CD4-positive, CD25-positive, alpha-beta regulatory T cell (primary cell): ENCODE data around the gene CD84. TPM values are rescaled to one million over a fixed set of nuclear protein-coding genes. Genes with fewer than 3 reads are reported as not detected.
"Not testable (repeated sequence)": the region's sequence is repeated elsewhere in the genome, so short reads cannot be mapped to it uniquely, and the experiment has no call there.

ENCODE experiments used
- ATAC-seq, 2 donors: fragments of 150-1000 bp; cut with Tn5 transposase; one replicate each; pipeline ENCODE4 v1.10.0; 2021; ENCODE audit warnings: low read depth in 2 of 2, moderate number of reproducible peaks in 2 of 2, moderate library complexity in 1 of 2
- DNase-seq, 3 donors: peaks; one replicate each; pipeline versions ENCODE4 v3.0.0 to v3.0.0-alpha.2; 2012 to 2022; ENCODE audit warnings: mixed read lengths in 1 of 3
- H3K27ac ChIP-seq: one replicate; pipeline ENCODE4 v1.7.0; 2013; ENCODE audit warnings: mild to moderate bottlenecking, low read length; ENCODE audit not compliant: insufficient read depth, poor library complexity, severe bottlenecking
- H3K27me3 ChIP-seq: one replicate; pipeline ENCODE4 v1.7.0; 2013; ENCODE audit warnings: low read length; ENCODE audit not compliant: control insufficient read depth, insufficient read depth
- H3K36me3 ChIP-seq: one replicate; pipeline ENCODE4 v1.7.0; 2013; ENCODE audit warnings: mild to moderate bottlenecking, low read length, moderate library complexity; ENCODE audit not compliant: control insufficient read depth, insufficient read depth
- H3K4me1 ChIP-seq: 2 replicates; pipeline ENCODE4 v1.7.0; 2013; ENCODE audit warnings: mild to moderate bottlenecking, low read length; ENCODE audit not compliant: insufficient read depth, control insufficient read depth, poor library complexity, severe bottlenecking
- H3K4me3 ChIP-seq: one replicate; pipeline ENCODE4 v1.7.0; 2013; ENCODE audit warnings: low read depth, mild to moderate bottlenecking, low read length, moderate library complexity
- H3K9me3 ChIP-seq, 2 experiments: 1 replicate in 1 of 2; 2 replicates in 1 of 2; pipeline ENCODE4 v1.7.0; 2013; ENCODE audit warnings: low read length in 2 of 2, mild to moderate bottlenecking in 1 of 2, moderate library complexity in 1 of 2; ENCODE audit not compliant: control insufficient read depth in 2 of 2
- H3K27ac Mint-ChIP-seq, 3 donors: one replicate each; pipeline ENCODE4 v1.8.0; 2020 to 2022; ENCODE audit warnings: mild to moderate bottlenecking in 3 of 3, mixed read lengths in 3 of 3, moderate library complexity in 2 of 3
- H3K27me3 Mint-ChIP-seq: one replicate; pipeline ENCODE4 v1.8.0; 2022; ENCODE audit warnings: mild to moderate bottlenecking, mixed read lengths
- H3K36me3 Mint-ChIP-seq: one replicate; pipeline ENCODE4 v1.8.0; 2020; ENCODE audit warnings: mixed read lengths
- H3K4me1 Mint-ChIP-seq, 4 donors: one replicate each; pipeline ENCODE4 v1.8.0; 2020 to 2022; ENCODE audit warnings: mixed read lengths in 4 of 4, mild to moderate bottlenecking in 1 of 4
- H3K4me3 Mint-ChIP-seq, 4 donors: one replicate each; pipeline ENCODE4 v1.8.0; 2020 to 2022; ENCODE audit warnings: mild to moderate bottlenecking in 4 of 4, mixed read lengths in 4 of 4, moderate library complexity in 3 of 4
- H3K9me3 Mint-ChIP-seq, 7 donors: one replicate each; pipeline ENCODE4 v1.8.0; 2020 to 2022; ENCODE audit warnings: mixed read lengths in 7 of 7, mild to moderate bottlenecking in 3 of 7, moderate library complexity in 2 of 7
- polyA plus RNA-seq, 4 donors: library from polyadenylated mRNA; unstranded; fragments of 300-500 nt; fragmentation: Illumina TruSeq; gene quantifications; one replicate each; pipeline ENCODE4 v1.2.3, GENCODE V29; 2021
- total RNA-seq: library from RNA; stranded (reverse); gene quantifications from one replicate; pipeline ENCODE4 v1.2.3, GENCODE V29; 2022

CD84 gene
- total and polyA plus RNA-seq, 5 donors from 2014 or later = 20.7 to 135 (median 32.8) TPM

GRCh38 chr1:160569806-160570205 lies 9.5 kb downstream of the CD84 start:
- no peaks in the 10 kb centered on the region for H3K27me3 Mint-ChIP-seq
- peaks cover 96% of the 10 kb centered on the region for H3K4me1 ChIP-seq
- H3K4me3 ChIP-seq = peak overlapping the region; percentile 63
- H3K27me3 ChIP-seq = no peaks in the 10 kb centered on the region
- H3K27ac ChIP-seq = peak overlapping the region; percentile 84
- peaks cover 0 to 5% (median 0%) of the 10 kb centered on the region in 7 donors for H3K9me3 Mint-ChIP-seq
- no peaks in the 10 kb centered on the region for H3K9me3 ChIP-seq
- no peak for DNase-seq
- H3K4me3 Mint-ChIP-seq = peak overlapping the region; percentile 24 to 64 (median 42)
- H3K36me3 ChIP-seq = peaks cover 12% of the 10 kb centered on the region
- ATAC-seq = no peak
- peaks cover 30% of the 10 kb centered on the region for H3K36me3 Mint-ChIP-seq
- peaks cover 40 to 98% (median 78%) of the 10 kb centered on the region in 4 donors for H3K4me1 Mint-ChIP-seq
- H3K27ac Mint-ChIP-seq = peak overlapping the region; percentile 74 to 99 (median 86)

- Mint-ChIP-seq H3K4me1 (peaks cover 35 to 97% (median 72%) of the 10 kb centered on the region in 4 donors), H3K27me3 (no peaks in the 10 kb centered on the region), H3K27ac (peak overlapping the region; percentile 86 to 99 (median 95)), H3K9me3 (peaks cover 0 to 8% (median 0%) of the 10 kb centered on the region in 7 donors), H3K4me3 (peak overlapping the region; percentile 18 to 75 (median 60)), H3K36me3 (peaks cover 33% of the 10 kb centered on the region)
- H3K27ac ChIP-seq = peak overlapping the region; percentile 84
- H3K4me1 ChIP-seq = peaks cover 91% of the 10 kb centered on the region
- H3K9me3 ChIP-seq = peaks cover 0 to 4% of the 10 kb centered on the region in 2 experiments
- H3K27me3 ChIP-seq = no peaks in the 10 kb centered on the region
- peak overlapping the region; percentile 70 for H3K4me3 ChIP-seq
- ATAC-seq (peak; percentile 92 to 93), DNase-seq (peak; percentile 43 to 86 (median 68))
- H3K36me3 ChIP-seq = peaks cover 19% of the 10 kb centered on the region
Measured at GRCh38 chr1:160567858-160568682, 11.2 kb downstream of the CD84 start.

- peak overlapping the region; percentile 70 for H3K4me3 ChIP-seq
- peaks cover 0 to 14% (median 2%) of the 10 kb centered on the region in 7 donors for H3K9me3 Mint-ChIP-seq
- no peaks in the 10 kb centered on the region for H3K27me3 Mint-ChIP-seq
Measured at GRCh38 chr1:160567341-160567740, 12.0 kb downstream of the CD84 start.

DNA sequence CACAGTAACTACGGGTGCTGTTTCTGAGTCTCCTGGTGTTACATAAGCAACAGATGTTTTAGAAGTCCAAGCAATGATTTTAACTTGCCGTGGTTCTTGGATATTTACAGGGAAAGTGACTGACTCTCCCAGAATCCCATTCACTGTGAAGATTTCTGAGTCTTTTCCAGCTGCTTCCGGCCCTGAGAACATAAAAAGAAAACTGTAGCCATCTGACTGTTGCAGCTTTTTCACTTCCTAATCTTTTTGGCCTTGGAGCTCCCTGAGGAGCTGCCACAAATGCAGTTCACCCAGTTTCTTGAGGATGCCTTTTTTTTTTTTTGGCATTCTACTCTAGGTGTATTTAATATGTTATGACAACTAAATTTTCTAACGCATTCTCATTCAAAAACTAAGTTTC lies 13.7 kb downstream of the CD84 start:
- Mint-ChIP-seq H3K4me1 (peaks cover 47 to 98% (median 74%) of the 10 kb centered on the region in 4 donors), H3K36me3 (peaks cover 24% of the 10 kb centered on the region), H3K27ac (peak overlapping the region; percentile 34 to 95 (median 86)), H3K4me3 (peak overlapping the region in 3 of 4 donors; percentile 54 to 66 (median 65)), H3K27me3 (peaks cover 4% of the 10 kb centered on the region), H3K9me3 (peaks cover 0 to 13% (median 2%) of the 10 kb centered on the region in 7 donors)
- H3K27me3 ChIP-seq = no peaks in the 10 kb centered on the region
- ATAC-seq = no peak
- DNase-seq = no peak
- H3K4me3 ChIP-seq = peak overlapping the region; percentile 29
- peaks cover 85% of the 10 kb centered on the region for H3K4me1 ChIP-seq
- H3K9me3 ChIP-seq = peaks cover 2 to 8% of the 10 kb centered on the region in 2 experiments
- H3K27ac ChIP-seq = peak overlapping the region; percentile 84
- H3K36me3 ChIP-seq = peaks cover 15% of the 10 kb centered on the region

More at GRCh38 chr1:160567341-160567740, 12.0 kb downstream of the CD84 start:
- Histone ChIP-seq H3K4me1 (peaks cover 84% of the 10 kb centered on the region), H3K9me3 (peaks cover 2 to 8% of the 10 kb centered on the region in 2 experiments), H3K27me3 (no peaks in the 10 kb centered on the region), H3K36me3 (peaks cover 24% of the 10 kb centered on the region), H3K27ac (peak overlapping the region; percentile 84)
- Mint-ChIP-seq H3K4me1 (peaks cover 37 to 97% (median 74%) of the 10 kb centered on the region in 4 donors), H3K4me3 (peak overlapping the region in 3 of 4 donors; percentile 47 to 75 (median 66)), H3K27ac (peak overlapping the region; percentile 86 to 99 (median 95)), H3K36me3 (peaks cover 38% of the 10 kb centered on the region)
- ATAC-seq = no peak
- DNase-seq = no peak

- H3K27ac ChIP-seq = peak overlapping the region; percentile 16
- H3K4me1 Mint-ChIP-seq = peaks cover 51 to 98% (median 80%) of the 10 kb centered on the region in 4 donors
- not testable (repeated sequence) for DNase-seq, H3K27me3 ChIP-seq, ATAC-seq, H3K27me3 Mint-ChIP-seq, H3K9me3 ChIP-seq, H3K4me3 ChIP-seq
- peak overlapping the region in 2 of 4 donors; percentile 8 to 81 for H3K4me3 Mint-ChIP-seq
- peak overlapping the region in 2 of 3 donors; percentile 23 to 93 for H3K27ac Mint-ChIP-seq
- H3K36me3 Mint-ChIP-seq = peaks cover 18% of the 10 kb centered on the region
- peaks cover 0 to 13% (median 4%) of the 10 kb centered on the region in 7 donors for H3K9me3 Mint-ChIP-seq
- H3K4me1 ChIP-seq = peaks cover 79% of the 10 kb centered on the region
- H3K36me3 ChIP-seq = peaks cover 11% of the 10 kb centered on the region
Measured at GRCh38 chr1:160563230-160563629, 16.1 kb downstream of the CD84 start.

DNA sequence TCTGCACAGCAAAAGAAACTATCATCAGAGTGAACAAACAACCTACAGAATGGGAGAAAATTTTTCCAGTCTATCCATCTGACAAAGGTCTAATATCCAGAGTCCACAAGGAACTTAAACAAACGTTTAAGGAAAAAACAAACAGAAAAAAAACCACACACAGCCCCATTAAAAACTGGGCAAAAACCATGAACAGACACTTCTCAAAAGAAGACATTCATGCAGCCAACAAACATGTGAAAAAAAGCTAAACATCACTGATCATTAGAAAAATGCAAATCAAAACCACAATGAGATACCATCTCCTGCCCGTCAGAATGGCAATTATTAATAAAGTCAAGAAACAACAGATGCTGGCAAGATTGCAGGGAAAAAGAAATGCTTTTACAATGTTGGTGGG lies 16.6 kb downstream of the CD84 start:
- Histone ChIP-seq H3K4me1 (peaks cover 79% of the 10 kb centered on the region), H3K36me3 (peaks cover 11% of the 10 kb centered on the region)
- not testable (repeated sequence) for ATAC-seq, H3K27me3 Mint-ChIP-seq, H3K27ac ChIP-seq, H3K27me3 ChIP-seq, DNase-seq, H3K4me3 ChIP-seq, H3K9me3 ChIP-seq
- peak overlapping the region; percentile 8 to 81 (median 29) for H3K4me3 Mint-ChIP-seq
- H3K36me3 Mint-ChIP-seq = peaks cover 18% of the 10 kb centered on the region
- peak overlapping the region in 1 of 3 donors; percentile 93 for H3K27ac Mint-ChIP-seq
- H3K9me3 Mint-ChIP-seq = peaks cover 0 to 13% (median 4%) of the 10 kb centered on the region in 7 donors
- H3K4me1 Mint-ChIP-seq = peaks cover 47 to 98% (median 78%) of the 10 kb centered on the region in 4 donors

GRCh38 chr1:160560806-160561205 lies 18.5 kb downstream of the CD84 start:
- H3K4me1 Mint-ChIP-seq = peaks cover 37 to 87% (median 69%) of the 10 kb centered on the region in 4 donors
- peaks cover 4% of the 10 kb centered on the region for H3K27me3 Mint-ChIP-seq
- H3K4me3 Mint-ChIP-seq = peak overlapping the region; percentile 61 to 84 (median 72)
- H3K27ac Mint-ChIP-seq = peak overlapping the region; percentile 83 to 96 (median 91)
- Histone ChIP-seq H3K4me3 (peak overlapping the region; percentile 84), H3K36me3 (peaks cover 11% of the 10 kb centered on the region), H3K4me1 (peaks cover 67% of the 10 kb centered on the region), H3K27me3 (no peaks in the 10 kb centered on the region), H3K27ac (peak overlapping the region; percentile 74), H3K9me3 (peaks cover 2 to 8% of the 10 kb centered on the region in 2 experiments)
- H3K36me3 Mint-ChIP-seq = peaks cover 18% of the 10 kb centered on the region
- DNase-seq = no peak
- peaks cover 0 to 13% (median 4%) of the 10 kb centered on the region in 7 donors for H3K9me3 Mint-ChIP-seq
- ATAC-seq = no peak
